ENCODE data around the gene EPS8L3.
"Not testable (repeated sequence)": the region's sequence is repeated elsewhere in the genome, so short reads cannot be mapped to it uniquely, and the experiment has no call there.

The EPS8L3 gene

GRCh38 chr1:109761227-109762038 is 2.3 kb downstream of the EPS8L3 start:
- no peak for DNase-seq

- DNase-seq = no peak
Observed at GRCh38 chr1:109760581-109761226, 3.0 kb downstream of the EPS8L3 start.

GRCh38 chr1:109759513-109760334 is 4.0 kb downstream of the EPS8L3 start:
- DNase-seq = no peak

- no peak for DNase-seq
Observed at GRCh38 chr1:109757936-109758786, 5.6 kb downstream of the EPS8L3 start.

- DNase-seq = no peak
Observed at GRCh38 chr1:109756848-109757521, 6.7 kb downstream of the EPS8L3 start.

- DNase-seq = not testable (repeated sequence)
Observed at GRCh38 chr1:109756325-109756724, 7.4 kb downstream of the EPS8L3 start.

GRCh38 chr1:109754738-109755137 is 9.0 kb downstream of the EPS8L3 start:
- no peak for DNase-seq

- DNase-seq = no peak
Observed at GRCh38 chr1:109751531-109752260, 12.0 kb downstream of the EPS8L3 start.

- no peak for DNase-seq
Observed at GRCh38 chr1:109750920-109751319, 12.8 kb downstream of the EPS8L3 start.

GRCh38 chr1:109750241-109750882 is 13.4 kb downstream of the EPS8L3 start:
- DNase-seq = no peak

GRCh38 chr1:109749221-109749620 is 14.5 kb downstream of the EPS8L3 start:
- DNase-seq = no peak

GRCh38 chr1:109748311-109748710 is 15.4 kb downstream of the EPS8L3 start:
- DNase-seq = not testable (repeated sequence)

GRCh38 chr1:109740615-109741373 is 22.9 kb downstream of the EPS8L3 start, which contains the start of gene GSTM3:
Gene GSTM3 (minus strand): TSS chr1:109741038. CDS start chr1:109740287, 751 bp downstream.
- DNase-seq = no peak

- no peak for DNase-seq
Observed at GRCh38 chr1:109739738-109740614, 23.7 kb downstream of the EPS8L3 start.

GRCh38 chr1:109733236-109733870 is 30.4 kb downstream of the EPS8L3 start:
- no peak for DNase-seq

- DNase-seq = no peak
Observed at GRCh38 chr1:109732390-109732881, 31.3 kb downstream of the EPS8L3 start.

GRCh38 chr1:109730666-109731065 is 33.1 kb downstream of the EPS8L3 start:
- DNase-seq = no peak

- DNase-seq = no peak
Observed at GRCh38 chr1:109728870-109729269, 34.9 kb downstream of the EPS8L3 start.

Measured in AML-193 (cell line).